Sigmoid colon (tissue), 7 donors: Measurements from ENCODE around the gene LYL1. TPM values are rescaled to one million over a fixed set of nuclear protein-coding genes. Genes with fewer than 3 reads are reported as not detected.

Source experiments
- DNase-seq: peaks from one replicate; pipeline ENCODE4 v3.0.0-alpha.2; 2019
- H3K27ac ChIP-seq, 4 donors: fragments of 200-600 bp; sonication (generic); one replicate each; pipeline ENCODE4 v1.5.1; 2016 to 2019; ENCODE audit warnings: mild to moderate bottlenecking in 1 of 4
- H3K27me3 ChIP-seq, 3 donors: fragments of 200-600 bp; sonication (generic); one replicate each; pipeline ENCODE4 v1.5.1; 2019; ENCODE audit warnings: mild to moderate bottlenecking in 1 of 3
- H3K36me3 ChIP-seq, 4 donors: fragments of 200-600 bp; sonication (generic); one replicate each; pipeline ENCODE4 v1.5.1; 2016 to 2019
- H3K4me1 ChIP-seq, 4 donors: fragments of 200-600 bp; sonication (generic); one replicate each; pipeline ENCODE4 v1.5.1; 2017 to 2019
- H3K4me3 ChIP-seq, 4 donors: fragments of 200-600 bp; sonication (generic); one replicate each; pipeline ENCODE4 v1.5.1; 2017 to 2019; ENCODE audit warnings: mild to moderate bottlenecking in 2 of 4, moderate library complexity in 1 of 4
- H3K9me3 ChIP-seq, 4 donors: fragments of 200-600 bp in 3 of 4; sonication (generic) in 3 of 4; one replicate each; pipeline versions ENCODE4 v1.5.1 to v1.6.1; 2013 to 2019
- EP300 ChIP-seq, 4 donors: sonication (generic); formaldehyde crosslinking; IDR thresholded peaks; one replicate each; pipeline ENCODE4 v1.6.1; 2017; ENCODE audit warnings: antibody characterized with exemption in 4 of 4
- POLR2A ChIP-seq, 2 donors: fragments of 450-650 bp; IDR thresholded peaks; one replicate each; pipeline ENCODE4 v1.6.1; 2016; ENCODE audit warnings: antibody characterized with exemption in 2 of 2, mild to moderate bottlenecking in 2 of 2, moderate library complexity in 2 of 2
- POLR2AphosphoS5 ChIP-seq, 4 donors: sonication (generic); formaldehyde crosslinking; IDR thresholded peaks; one replicate each; pipeline ENCODE4 v1.6.1; 2017; ENCODE audit warnings: antibody characterized with exemption in 4 of 4
- WGBS, 2 donors: extraction: QIAGEN DNeasy Blood & Tissue Kit; methylation state at CpG; one replicate each; pipeline ENCODE4 v1.1.7; 2013; 5-methylcytosine and 5-hydroxymethylcytosine counted together
- intact Hi-C: fragments of 100-400 bp; cut with DNase I; formaldehyde crosslinking; loops from one replicate; pipeline ENCODE4 v1.15.1; 2023
- polyA plus RNA-seq, 3 donors: library from polyadenylated mRNA; stranded (reverse); fragments of 200-250 nt; gene quantifications; one replicate each; pipeline ENCODE4 v1.2.3, GENCODE V29; 2013
- total RNA-seq, 4 donors: library from RNA; depleted of rRNA; stranded (reverse); fragments of >200 nt; gene quantifications; one replicate each; pipeline ENCODE4 v1.1.0, GENCODE V29; 2016
- TF ChIP-seq, protein P1 (sequence below), 4 experiments: fragments of 450-650 bp in 3 of 4; fragments of 200-600 bp in 1 of 4; IDR thresholded peaks; one replicate each; pipeline ENCODE4 v1.5.1; 2016 to 2019; ENCODE audit warnings: antibody characterized with exemption in 4 of 4, mild to moderate bottlenecking in 3 of 4, moderate library complexity in 2 of 4
- donor health status: healthy with polysubstance abuse.
- donor health status: Bipolar disorder and iron deficiency.
- donor health status: healthy.

LYL1 gene
- total and polyA plus RNA-seq, 7 donors: 3.0 to 18.4 (median 13.8) TPM

DNA sequence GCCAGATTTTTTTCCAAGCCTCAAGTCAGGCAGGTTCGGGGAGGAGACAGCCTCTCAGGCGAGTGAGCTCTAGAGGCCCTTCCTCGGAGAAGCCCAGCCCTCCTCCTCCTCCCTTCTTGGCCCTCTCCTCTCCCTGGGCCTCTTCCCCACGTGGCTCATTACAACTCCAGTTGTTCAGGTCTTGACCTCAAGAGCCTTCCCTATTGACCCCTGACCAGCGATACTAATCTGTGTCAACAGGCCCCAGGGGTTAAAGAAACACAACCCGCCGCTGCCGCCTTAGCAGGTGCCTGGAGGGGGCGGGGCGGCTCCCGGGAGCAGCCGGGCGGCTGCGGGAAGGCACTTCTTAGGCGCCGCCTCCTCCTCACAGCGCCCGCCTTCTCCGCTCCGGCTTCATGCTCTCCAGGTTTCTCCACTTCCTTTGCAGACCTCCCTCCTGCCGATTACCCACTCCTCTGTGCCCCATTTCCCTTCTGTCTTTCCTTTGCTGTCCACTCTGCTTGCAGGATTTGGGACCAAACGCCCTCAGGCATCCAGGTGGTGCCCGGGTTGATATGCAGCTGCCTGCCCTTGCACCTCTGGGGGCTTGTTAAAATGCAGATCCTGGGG is 51.0 kb downstream of the LYL1 start:
- intact Hi-C loops: no loop called here
- DNase-seq: peak; percentile 85
- peaks cover 0 to 89% (median 85%) of the 10 kb centered on the region in 4 donors for H3K4me1 ChIP-seq
- no peaks in the 10 kb centered on the region for H3K36me3 ChIP-seq
- H3K27ac ChIP-seq: peak overlapping the region; percentile 95 to 99 (median 97)
- no peaks in the 10 kb centered on the region for H3K27me3 ChIP-seq
- no peaks in the 10 kb centered on the region for H3K9me3 ChIP-seq
- 1 to 4% methylated on average over 23 of the region's 23 CpGs for WGBS, 2 donors
- H3K4me3 ChIP-seq: peak overlapping the region in 3 of 4 donors; percentile 12 to 20 (median 14)
- TF ChIP-seq POLR2AphosphoS5 (IDR thresholded peaks at IDR 0.05) (peak in 1 of 4 donors; percentile 12), POLR2A (IDR thresholded peaks at IDR 0.05) (no peak), EP300 (IDR thresholded peaks at IDR 0.05) (no peak)
- TF ChIP-seq, protein P1, sequence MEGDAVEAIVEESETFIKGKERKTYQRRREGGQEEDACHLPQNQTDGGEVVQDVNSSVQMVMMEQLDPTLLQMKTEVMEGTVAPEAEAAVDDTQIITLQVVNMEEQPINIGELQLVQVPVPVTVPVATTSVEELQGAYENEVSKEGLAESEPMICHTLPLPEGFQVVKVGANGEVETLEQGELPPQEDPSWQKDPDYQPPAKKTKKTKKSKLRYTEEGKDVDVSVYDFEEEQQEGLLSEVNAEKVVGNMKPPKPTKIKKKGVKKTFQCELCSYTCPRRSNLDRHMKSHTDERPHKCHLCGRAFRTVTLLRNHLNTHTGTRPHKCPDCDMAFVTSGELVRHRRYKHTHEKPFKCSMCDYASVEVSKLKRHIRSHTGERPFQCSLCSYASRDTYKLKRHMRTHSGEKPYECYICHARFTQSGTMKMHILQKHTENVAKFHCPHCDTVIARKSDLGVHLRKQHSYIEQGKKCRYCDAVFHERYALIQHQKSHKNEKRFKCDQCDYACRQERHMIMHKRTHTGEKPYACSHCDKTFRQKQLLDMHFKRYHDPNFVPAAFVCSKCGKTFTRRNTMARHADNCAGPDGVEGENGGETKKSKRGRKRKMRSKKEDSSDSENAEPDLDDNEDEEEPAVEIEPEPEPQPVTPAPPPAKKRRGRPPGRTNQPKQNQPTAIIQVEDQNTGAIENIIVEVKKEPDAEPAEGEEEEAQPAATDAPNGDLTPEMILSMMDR (IDR thresholded peaks at IDR 0.05): no peak

DNA sequence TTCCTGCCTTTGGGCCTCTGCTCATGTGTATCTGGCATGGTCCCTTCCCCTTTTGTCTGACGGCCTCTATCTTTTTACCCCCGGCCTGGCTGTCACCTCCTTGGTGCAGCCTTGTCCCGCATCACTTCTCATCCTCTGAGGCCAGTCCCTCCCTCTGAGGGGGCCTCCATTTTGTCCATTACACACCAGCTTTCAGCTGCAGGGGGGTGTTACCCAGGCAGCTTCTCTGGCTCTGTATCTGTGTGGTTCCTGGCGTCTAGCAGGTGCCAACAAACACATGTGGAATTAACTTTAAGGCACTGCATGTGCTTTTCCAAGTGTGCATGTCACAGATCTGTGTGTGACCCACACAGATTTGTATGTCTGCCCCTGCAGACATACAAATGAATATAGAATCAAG is 52.4 kb downstream of the LYL1 start:
- TF ChIP-seq POLR2AphosphoS5 (IDR thresholded peaks at IDR 0.05): no peak
- TF ChIP-seq, protein P1 (IDR thresholded peaks at IDR 0.05): no peak
- no peak for TF ChIP-seq EP300 (IDR thresholded peaks at IDR 0.05)
- no peak for TF ChIP-seq POLR2A (IDR thresholded peaks at IDR 0.05)
- no peaks in the 10 kb centered on the region for H3K9me3 ChIP-seq
- 77 to 79% methylated on average over 4 of the region's 4 CpGs for WGBS, 2 donors
- no peak for DNase-seq
- no peak overlapping the region for H3K4me3 ChIP-seq
- H3K4me1 ChIP-seq: peaks cover 0 to 89% (median 85%) of the 10 kb centered on the region in 4 donors
- H3K27ac ChIP-seq: peak overlapping the region; percentile 95 to 99 (median 97)
- peaks cover 0 to 2% (median 0%) of the 10 kb centered on the region in 4 donors for H3K36me3 ChIP-seq
- intact Hi-C loops: no loop called here
- H3K27me3 ChIP-seq: no peaks in the 10 kb centered on the region

Other genes starting within 250 kb of the LYL1 start
- gene DNASE2, start 221.4 kb downstream of the LYL1 start, total RNA-seq: 10 to 100 TPM; 28.6 to 45.1 (median 32.1) TPM
- 10 to 100 TPM; 11.4 to 45.4 (median 24.5) TPM for gene DNASE2, start 221.4 kb downstream of the LYL1 start, polyA plus RNA-seq
- not detected for gene KLF1, start 215.7 kb downstream of the LYL1 start, total RNA-seq
- gene KLF1, start 215.7 kb downstream of the LYL1 start, polyA plus RNA-seq: under 1 TPM in 1 of 3 donors, not detected in 2; 0.10 TPM
- gene GCDH, start 211.7 kb downstream of the LYL1 start, total RNA-seq: 10 to 100 TPM; 24.7 to 85.0 (median 34.8) TPM
- 10 to 100 TPM; 10.8 to 40.0 (median 21.3) TPM for gene GCDH, start 211.7 kb downstream of the LYL1 start, polyA plus RNA-seq
- not detected for gene SYCE2, start 183.6 kb downstream of the LYL1 start, total RNA-seq
- gene SYCE2, start 183.6 kb downstream of the LYL1 start, polyA plus RNA-seq: under 1 TPM in 1 of 3 donors, not detected in 2; 0.17 TPM
- 10 to 100 TPM; 21.4 to 33.3 (median 31.7) TPM for gene FARSA, start 169.1 kb downstream of the LYL1 start, total RNA-seq
- gene FARSA, start 169.1 kb downstream of the LYL1 start, polyA plus RNA-seq: 10 to 100 TPM; 27.0 to 86.8 (median 29.1) TPM
- 100 to 1,000 TPM; 147 to 260 (median 208) TPM for gene CALR, start 164.2 kb downstream of the LYL1 start, total RNA-seq
- gene CALR, start 164.2 kb downstream of the LYL1 start, polyA plus RNA-seq: 100 to 1,000 TPM in 2 of 3 donors, 10 to 100 TPM in 1; 70.3 to 717 (median 168) TPM
- 100 to 1,000 TPM in 3 of 4 donors, 10 to 100 TPM in 1; 98.8 to 133 (median 117) TPM for gene RAD23A, start 157.0 kb downstream of the LYL1 start, total RNA-seq
- gene RAD23A, start 157.0 kb downstream of the LYL1 start, polyA plus RNA-seq: 10 to 100 TPM; 58.7 to 99.3 (median 70.9) TPM
- gene GADD45GIP1, start 145.6 kb downstream of the LYL1 start, total RNA-seq: 10 to 100 TPM; 36.0 to 65.8 (median 53.5) TPM
- 10 to 100 TPM; 23.6 to 32.1 (median 28.2) TPM for gene GADD45GIP1, start 145.6 kb downstream of the LYL1 start, polyA plus RNA-seq
- gene DAND5, start 133.3 kb downstream of the LYL1 start, total RNA-seq: 1 to 10 TPM; 1.2 to 2.0 (median 1.7) TPM
- gene DAND5, start 133.3 kb downstream of the LYL1 start, polyA plus RNA-seq: under 1 TPM in 1 of 3 donors, not detected in 2; 0.13 TPM
- 100 to 1,000 TPM in 1 of 4 donors, 10 to 100 TPM in 3; 44.1 to 104 (median 58.5) TPM for gene NFIX, start 107.4 kb downstream of the LYL1 start, total RNA-seq
- 10 to 100 TPM; 10.6 to 28.2 (median 22.2) TPM for gene NFIX, start 107.4 kb downstream of the LYL1 start, polyA plus RNA-seq
- gene TRMT1, start 13.9 kb upstream of the LYL1 start, total RNA-seq: 10 to 100 TPM; 17.4 to 25.8 (median 21.9) TPM
- gene TRMT1, start 13.9 kb upstream of the LYL1 start, polyA plus RNA-seq: 10 to 100 TPM in 2 of 3 donors, 1 to 10 TPM in 1; 6.7 to 48.6 (median 10.2) TPM
- 10 to 100 TPM in 3 of 4 donors, 1 to 10 TPM in 1; 8.1 to 20.5 (median 17.3) TPM for gene NACC1, start 15.4 kb upstream of the LYL1 start, total RNA-seq
- gene NACC1, start 15.4 kb upstream of the LYL1 start, polyA plus RNA-seq: 10 to 100 TPM; 15.0 to 67.2 (median 26.4) TPM
- 10 to 100 TPM; 65.3 to 87.0 (median 76.8) TPM for gene STX10, start 47.5 kb upstream of the LYL1 start, total RNA-seq
- gene STX10, start 47.5 kb upstream of the LYL1 start, polyA plus RNA-seq: 100 to 1,000 TPM in 1 of 3 donors, 10 to 100 TPM in 2; 63.1 to 127 (median 64.0) TPM
- 100 to 1,000 TPM in 2 of 4 donors, 10 to 100 TPM in 2; 30.3 to 215 (median 85.6) TPM for gene IER2, start 47.6 kb upstream of the LYL1 start, total RNA-seq
- 100 to 1,000 TPM in 2 of 3 donors, 10 to 100 TPM in 1; 62.9 to 163 (median 138) TPM for gene IER2, start 47.6 kb upstream of the LYL1 start, polyA plus RNA-seq